Measurements from ENCODE around the gene RAB1A.

RAB1A gene

GRCh38 chr2:65055422-65056214 lies 74.3 kb downstream of the RAB1A start:
- no peak overlapping the region for H3K27ac ChIP-seq (ENCODE audit: low read depth, low read length)
- H3K4me2 ChIP-seq (ENCODE audit: low read length) = peak overlapping the region; percentile 52
- H3K4me1 ChIP-seq (ENCODE audit: control insufficient read depth, low read depth, low read length) = peaks cover 4% of the 10 kb centered on the region
- WGBS (ENCODE audit: extremely low coverage, insufficient coverage, low lambda C conversion rate) = no CpG with 5 or more reads among the region's 42 CpGs
- H2BK5ac ChIP-seq (ENCODE audit: low read length) = no peak overlapping the region
- no peak overlapping the region for H3K4ac ChIP-seq (ENCODE audit: low read depth, low read length)
- H3K56ac ChIP-seq (ENCODE audit: low read length) = peak overlapping the region; percentile 80
- H3K4me3 ChIP-seq (ENCODE audit: low read length) = peak overlapping the region; percentile 73
- H3K36me3 ChIP-seq (ENCODE audit: control insufficient read depth, insufficient read depth, low read length) = no peaks in the 10 kb centered on the region
- peaks cover 8% of the 10 kb centered on the region for H3K79me2 ChIP-seq (ENCODE audit: control insufficient read depth, insufficient read depth, low read length)
- H2BK120ac ChIP-seq (ENCODE audit: low read depth, low read length) = no peak overlapping the region
- H3K27me3 ChIP-seq (ENCODE audit: insufficient read depth, low read length, poor library complexity) = no peaks in the 10 kb centered on the region
- peak overlapping the region; percentile 62 for H3K9ac ChIP-seq (ENCODE audit: low read length)
- H4K8ac ChIP-seq (ENCODE audit: low read depth, low read length) = no peak overlapping the region
- H2AK5ac ChIP-seq (ENCODE audit: low read length) = no peak overlapping the region
- no peak for DNase-seq
- H3K23ac ChIP-seq (ENCODE audit: low read length) = no peak overlapping the region
- H2BK15ac ChIP-seq (replicated peaks; ENCODE audit: low read depth) = no peak overlapping the region
- no peak overlapping the region for H3K18ac ChIP-seq (ENCODE audit: low read length)
- peaks cover 6% of the 10 kb centered on the region for H3K79me1 ChIP-seq (ENCODE audit: low read length)
- H4K5ac ChIP-seq (ENCODE audit: low read length) = no peak overlapping the region

- no peak overlapping the region for H3K9ac ChIP-seq (ENCODE audit: low read length)
- no peak overlapping the region for H2BK5ac ChIP-seq (ENCODE audit: low read length)
Observed at GRCh38 chr2:65054749-65055421, 75.0 kb downstream of the RAB1A start.

GRCh38 chr2:65053199-65053598 lies 76.7 kb downstream of the RAB1A start:
- Histone ChIP-seq H3K36me3 (ENCODE audit: control insufficient read depth, insufficient read depth, low read length) (no peaks in the 10 kb centered on the region), H3K4ac (ENCODE audit: low read depth, low read length) (no peak overlapping the region), H3K56ac (ENCODE audit: low read length) (no peak overlapping the region), H3K27me3 (ENCODE audit: insufficient read depth, low read length, poor library complexity) (no peaks in the 10 kb centered on the region), H3K23ac (ENCODE audit: low read length) (no peak overlapping the region), H3K4me3 (ENCODE audit: low read length) (no peak overlapping the region), H3K27ac (ENCODE audit: low read depth, low read length) (no peak overlapping the region), H3K18ac (ENCODE audit: low read length) (no peak overlapping the region), H3K9ac (ENCODE audit: low read length) (no peak overlapping the region), H4K8ac (ENCODE audit: low read depth, low read length) (no peak overlapping the region), H3K79me2 (ENCODE audit: control insufficient read depth, insufficient read depth, low read length) (peaks cover 6% of the 10 kb centered on the region), H2AK5ac (ENCODE audit: low read length) (no peak overlapping the region), H2BK15ac (replicated peaks; ENCODE audit: low read depth) (no peak overlapping the region), H4K5ac (ENCODE audit: low read length) (no peak overlapping the region), H2BK5ac (ENCODE audit: low read length) (no peak overlapping the region), H3K4me2 (ENCODE audit: low read length) (no peak overlapping the region), H2BK120ac (ENCODE audit: low read depth, low read length) (no peak overlapping the region), H3K79me1 (ENCODE audit: low read length) (peaks cover 4% of the 10 kb centered on the region), H3K4me1 (ENCODE audit: control insufficient read depth, low read depth, low read length) (peaks cover 4% of the 10 kb centered on the region)
- no peak for DNase-seq
- no CpG with 5 or more reads among the region's 1 CpG for WGBS (ENCODE audit: extremely low coverage, insufficient coverage, low lambda C conversion rate)

More at GRCh38 chr2:65054749-65055421, 75.0 kb downstream of the RAB1A start:
- H2BK15ac ChIP-seq (replicated peaks; ENCODE audit: low read depth) = no peak overlapping the region
- no peak for DNase-seq
- no peak overlapping the region for H2BK120ac ChIP-seq (ENCODE audit: low read depth, low read length)
- no peak overlapping the region for H3K27ac ChIP-seq (ENCODE audit: low read depth, low read length)
- H3K79me1 ChIP-seq (ENCODE audit: low read length) = peaks cover 4% of the 10 kb centered on the region
- H3K4me2 ChIP-seq (ENCODE audit: low read length) = no peak overlapping the region
- no peak overlapping the region for H3K18ac ChIP-seq (ENCODE audit: low read length)
- no peaks in the 10 kb centered on the region for H3K36me3 ChIP-seq (ENCODE audit: control insufficient read depth, insufficient read depth, low read length)
- no peak overlapping the region for H3K4me3 ChIP-seq (ENCODE audit: low read length)
- H3K4ac ChIP-seq (ENCODE audit: low read depth, low read length) = no peak overlapping the region
- no peak overlapping the region for H3K23ac ChIP-seq (ENCODE audit: low read length)
- H3K4me1 ChIP-seq (ENCODE audit: control insufficient read depth, low read depth, low read length) = peaks cover 4% of the 10 kb centered on the region
- H3K27me3 ChIP-seq (ENCODE audit: insufficient read depth, low read length, poor library complexity) = no peaks in the 10 kb centered on the region
- H3K56ac ChIP-seq (ENCODE audit: low read length) = no peak overlapping the region
- no peak overlapping the region for H4K8ac ChIP-seq (ENCODE audit: low read depth, low read length)
- peaks cover 6% of the 10 kb centered on the region for H3K79me2 ChIP-seq (ENCODE audit: control insufficient read depth, insufficient read depth, low read length)
- H4K5ac ChIP-seq (ENCODE audit: low read length) = no peak overlapping the region
- WGBS (ENCODE audit: extremely low coverage, insufficient coverage, low lambda C conversion rate) = no CpG with 5 or more reads among the region's 4 CpGs
- no peak overlapping the region for H2AK5ac ChIP-seq (ENCODE audit: low read length)

GRCh38 chr2:65050931-65051330 lies 79.0 kb downstream of the RAB1A start:
- no peak overlapping the region for H3K23ac ChIP-seq (ENCODE audit: low read length)
- no peak overlapping the region for H2BK120ac ChIP-seq (ENCODE audit: low read depth, low read length)
- no peak overlapping the region for H3K18ac ChIP-seq (ENCODE audit: low read length)
- no CpG with 5 or more reads among the region's 3 CpGs for WGBS (ENCODE audit: extremely low coverage, insufficient coverage, low lambda C conversion rate)
- H2BK5ac ChIP-seq (ENCODE audit: low read length) = no peak overlapping the region
- no peak overlapping the region for H3K4ac ChIP-seq (ENCODE audit: low read depth, low read length)
- H3K79me1 ChIP-seq (ENCODE audit: low read length) = no peaks in the 10 kb centered on the region
- H2BK15ac ChIP-seq (replicated peaks; ENCODE audit: low read depth) = no peak overlapping the region
- no peaks in the 10 kb centered on the region for H3K4me1 ChIP-seq (ENCODE audit: control insufficient read depth, low read depth, low read length)
- no peak overlapping the region for H3K4me2 ChIP-seq (ENCODE audit: low read length)
- no peak overlapping the region for H3K4me3 ChIP-seq (ENCODE audit: low read length)
- no peak overlapping the region for H4K5ac ChIP-seq (ENCODE audit: low read length)
- H3K79me2 ChIP-seq (ENCODE audit: control insufficient read depth, insufficient read depth, low read length) = no peaks in the 10 kb centered on the region
- no peak overlapping the region for H3K9ac ChIP-seq (ENCODE audit: low read length)
- no peaks in the 10 kb centered on the region for H3K36me3 ChIP-seq (ENCODE audit: control insufficient read depth, insufficient read depth, low read length)
- H3K27ac ChIP-seq (ENCODE audit: low read depth, low read length) = no peak overlapping the region
- H3K56ac ChIP-seq (ENCODE audit: low read length) = no peak overlapping the region
- no peaks in the 10 kb centered on the region for H3K27me3 ChIP-seq (ENCODE audit: insufficient read depth, low read length, poor library complexity)
- no peak overlapping the region for H2AK5ac ChIP-seq (ENCODE audit: low read length)
- DNase-seq = no peak
- no peak overlapping the region for H4K8ac ChIP-seq (ENCODE audit: low read depth, low read length)

- peak; percentile 90 for DNase-seq
- H2BK120ac ChIP-seq (ENCODE audit: low read depth, low read length) = no peak overlapping the region
Observed at GRCh38 chr2:65049010-65049639, 80.8 kb downstream of the RAB1A start.

More at GRCh38 chr2:65049010-65049639, 80.8 kb downstream of the RAB1A start:
- H2BK15ac ChIP-seq (replicated peaks; ENCODE audit: low read depth) = no peak overlapping the region
- H3K23ac ChIP-seq (ENCODE audit: low read length) = no peak overlapping the region
- H3K79me1 ChIP-seq (ENCODE audit: low read length) = no peaks in the 10 kb centered on the region
- H3K56ac ChIP-seq (ENCODE audit: low read length) = peak overlapping the region; percentile 15
- WGBS (ENCODE audit: extremely low coverage, insufficient coverage, low lambda C conversion rate) = no CpG with 5 or more reads among the region's 1 CpG
- no peaks in the 10 kb centered on the region for H3K27me3 ChIP-seq (ENCODE audit: insufficient read depth, low read length, poor library complexity)
- no peak overlapping the region for H3K4ac ChIP-seq (ENCODE audit: low read depth, low read length)
- no peak overlapping the region for H3K9ac ChIP-seq (ENCODE audit: low read length)
- no peak overlapping the region for H2BK5ac ChIP-seq (ENCODE audit: low read length)
- H4K8ac ChIP-seq (ENCODE audit: low read depth, low read length) = no peak overlapping the region
- H3K27ac ChIP-seq (ENCODE audit: low read depth, low read length) = no peak overlapping the region
- H3K4me3 ChIP-seq (ENCODE audit: low read length) = no peak overlapping the region
- H4K5ac ChIP-seq (ENCODE audit: low read length) = no peak overlapping the region
- no peaks in the 10 kb centered on the region for H3K4me1 ChIP-seq (ENCODE audit: control insufficient read depth, low read depth, low read length)
- no peak overlapping the region for H2AK5ac ChIP-seq (ENCODE audit: low read length)
- no peaks in the 10 kb centered on the region for H3K79me2 ChIP-seq (ENCODE audit: control insufficient read depth, insufficient read depth, low read length)
- no peak overlapping the region for H3K4me2 ChIP-seq (ENCODE audit: low read length)
- H3K18ac ChIP-seq (ENCODE audit: low read length) = no peak overlapping the region
- H3K36me3 ChIP-seq (ENCODE audit: control insufficient read depth, insufficient read depth, low read length) = no peaks in the 10 kb centered on the region
